Activated T-cell treated with anti-CD3 and anti-CD28 coated beads for 1 hour (primary cell): Measurements from ENCODE around the gene RAPSN.
A peak's percentile ranks its signal among the peaks of the same experiment; 100 is the strongest.

Experiments used
- DNase-seq: peaks from one replicate; pipeline ENCODE4 v3.0.0-alpha.2; 2020; ENCODE audit warnings: low read depth

The RAPSN gene

GRCh38 chr11:47407746-47408590, 41.0 kb downstream of the RAPSN start, which contains the start of gene SLC39A13:
TSS of gene SLC39A13 (plus strand) at chr11:47408590. CDS start at chr11:47410095, 1,505 bp downstream.
- DNase-seq, result peak; percentile 88

- no peak for DNase-seq
Observed at GRCh38 chr11:47406896-47407745, 41.8 kb downstream of the RAPSN start.

GRCh38 chr11:47403571-47403970, 45.4 kb downstream of the RAPSN start:
- no peak for DNase-seq

GRCh38 chr11:47403135-47403534, 45.8 kb downstream of the RAPSN start:
- no peak for DNase-seq

- DNase-seq, result no peak
Observed at GRCh38 chr11:47400768-47401279, 48.1 kb downstream of the RAPSN start.

- DNase-seq, result peak; percentile 28
Observed at GRCh38 chr11:47399860-47400767, 48.8 kb downstream of the RAPSN start.

GRCh38 chr11:47398551-47398950, 50.4 kb downstream of the RAPSN start:
- DNase-seq, result no peak

GRCh38 chr11:47398011-47398410, 50.9 kb downstream of the RAPSN start:
- no peak for DNase-seq

GRCh38 chr11:47396049-47396320, 53.0 kb downstream of the RAPSN start:
- DNase-seq, result no peak

GRCh38 chr11:47395223-47396048, 53.5 kb downstream of the RAPSN start:
- DNase-seq, result no peak

GRCh38 chr11:47394322-47395222, 54.4 kb downstream of the RAPSN start:
- peak; percentile 50 for DNase-seq

- no peak for DNase-seq
Observed at GRCh38 chr11:47394050-47394321, 55.0 kb downstream of the RAPSN start.

GRCh38 chr11:47393163-47394049, 55.5 kb downstream of the RAPSN start:
- no peak for DNase-seq

- DNase-seq, result no peak
Observed at GRCh38 chr11:47392546-47393162, 56.3 kb downstream of the RAPSN start.

GRCh38 chr11:47391711-47392432, 57.1 kb downstream of the RAPSN start:
- no peak for DNase-seq

GRCh38 chr11:47391077-47391583, 57.8 kb downstream of the RAPSN start:
- no peak for DNase-seq

GRCh38 chr11:47390422-47390760, 58.5 kb downstream of the RAPSN start:
- DNase-seq, result no peak
